Left kidney (tissue), 2 donors: ENCODE measurements around the gene TBC1D16. TPM values are rescaled to one million over a fixed set of nuclear protein-coding genes. Genes with fewer than 3 reads are reported as not detected.
"Not testable (repeated sequence)": the region's sequence is repeated elsewhere in the genome, so short reads cannot be mapped to it uniquely, and the experiment has no call there.

Source experiments
- DNase-seq: peaks from one replicate; pipeline ENCODE4 v3.0.0-alpha.2; 2013
- polyA plus RNA-seq: library from polyadenylated mRNA; unstranded; fragments of 120-200 nt; gene quantifications from one replicate; pipeline ENCODE4 v1.2.1, GENCODE V29; 2013; ENCODE audit not compliant: insufficient read length

TBC1D16 gene
- polyA plus RNA-seq, 1 donor: 33.1 TPM

DNA sequence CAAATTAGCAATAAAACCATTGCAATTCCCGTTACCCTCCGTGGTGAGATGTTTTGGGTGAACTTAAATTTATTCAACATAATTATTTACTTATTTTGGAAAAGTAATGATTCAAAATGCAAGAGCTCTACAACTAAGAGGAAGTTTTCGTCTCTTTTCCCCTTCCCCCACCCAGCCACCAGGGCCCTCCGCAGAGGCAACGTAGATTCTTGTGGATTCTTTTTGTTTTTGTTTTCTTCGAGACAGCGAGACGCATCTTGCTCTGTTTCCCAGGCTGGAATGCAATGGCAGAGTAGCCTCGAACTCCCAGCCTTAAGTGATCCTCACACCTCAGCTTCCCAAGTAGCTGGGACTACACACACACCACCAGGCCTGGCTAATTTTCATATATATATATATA is 19.9 kb upstream of the TBC1D16 start:
- DNase-seq: no peak

DNA sequence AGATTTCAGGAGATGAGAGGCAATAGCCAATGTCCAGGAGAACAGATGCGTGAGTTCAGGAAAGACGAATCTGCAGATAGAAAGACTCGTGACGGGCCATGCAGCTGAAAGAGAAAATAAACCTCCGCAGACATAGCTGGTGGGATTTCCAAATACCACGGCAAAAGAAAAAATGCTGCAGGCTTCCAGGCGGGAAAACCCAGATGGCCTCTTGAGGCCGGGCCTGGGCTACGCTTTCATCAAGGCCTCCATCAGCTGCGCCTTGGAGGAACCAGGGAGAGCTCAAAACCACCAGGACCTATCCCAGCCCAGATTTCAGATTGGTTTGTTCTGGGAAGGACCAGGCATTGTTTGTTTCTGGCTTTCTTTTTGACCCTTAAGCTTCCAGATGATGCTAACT is 17.4 kb upstream of the TBC1D16 start:
- no peak for DNase-seq

DNA sequence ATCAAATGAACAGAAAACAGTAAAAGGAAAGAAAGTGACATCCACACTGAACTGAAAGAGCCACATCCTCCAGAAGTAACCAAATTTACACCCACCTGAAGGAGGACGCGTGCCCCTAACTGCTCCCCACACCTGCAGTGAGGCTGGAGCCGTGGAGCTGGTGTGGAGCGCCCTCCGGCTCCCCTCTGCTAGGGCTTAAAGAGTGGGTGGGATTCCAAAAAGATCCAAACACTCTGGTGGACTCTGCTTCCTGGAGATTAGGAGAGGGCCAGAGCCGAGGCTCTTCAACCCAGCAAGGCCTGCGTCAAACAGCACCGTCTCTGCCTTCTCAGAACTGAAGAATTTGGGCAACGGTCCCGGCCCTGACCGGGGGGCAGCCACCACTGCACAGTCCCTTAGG is 16.0 kb upstream of the TBC1D16 start:
- no peak for DNase-seq

DNA sequence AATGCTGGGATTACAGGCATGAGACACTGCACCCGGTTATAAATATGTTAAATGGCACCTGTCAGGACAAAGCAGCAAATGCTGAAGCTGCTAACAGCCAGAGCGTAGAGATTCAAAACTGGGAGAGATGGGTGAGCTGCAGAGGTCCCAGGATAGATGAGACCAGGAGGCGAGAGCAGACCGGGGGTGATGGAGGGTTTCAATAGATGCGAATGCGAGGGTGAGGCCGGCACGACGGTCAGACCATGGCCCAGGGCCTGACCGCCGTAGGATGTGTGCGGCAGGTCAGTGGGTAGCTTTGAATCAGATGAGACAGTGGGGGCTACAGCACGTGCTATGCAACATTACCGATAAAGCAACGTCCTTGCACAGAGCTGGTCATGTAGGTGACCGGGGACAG is 15.0 kb upstream of the TBC1D16 start:
- no peak for DNase-seq

DNA sequence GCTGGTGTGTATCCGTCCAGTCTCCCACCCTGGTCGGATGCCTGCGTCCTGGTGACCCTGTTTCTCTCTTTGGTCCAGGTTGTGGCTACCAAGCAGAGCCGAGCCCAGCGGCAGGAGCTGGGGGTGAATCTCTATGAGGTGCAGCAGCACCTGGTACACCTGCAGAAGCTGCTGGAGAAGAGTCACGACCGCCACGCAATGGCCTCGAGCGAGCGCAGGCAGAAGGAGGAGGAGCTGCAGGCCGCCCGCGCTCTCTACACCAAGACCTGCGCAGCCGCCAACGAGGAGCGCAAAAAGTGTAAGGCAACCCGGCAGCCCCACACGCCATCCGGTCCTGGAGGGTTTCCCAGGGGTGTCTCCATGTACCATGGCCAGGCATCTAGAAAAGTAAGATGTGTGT is 14.3 kb upstream of the TBC1D16 start:
- no peak for DNase-seq

DNA sequence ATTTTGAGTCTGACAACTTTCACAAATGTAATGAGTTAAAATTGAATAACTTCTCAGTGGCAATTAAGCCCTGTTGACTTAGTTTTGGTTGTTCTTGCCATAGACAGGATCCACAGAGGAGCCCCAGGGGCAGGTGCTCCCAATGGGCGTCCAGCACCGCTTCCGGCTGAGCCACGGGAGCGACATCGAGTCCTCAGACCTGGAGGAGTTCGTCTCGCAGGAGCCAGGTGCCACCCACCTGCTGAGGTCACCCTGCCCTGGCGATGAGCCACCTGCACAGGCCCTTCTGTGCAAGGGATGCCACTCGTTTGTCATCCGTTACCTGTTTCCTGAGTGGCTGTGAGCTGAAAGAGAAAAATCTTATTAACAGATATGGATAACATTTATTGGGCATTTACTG is 11.5 kb upstream of the TBC1D16 start:
- DNase-seq: no peak

DNA sequence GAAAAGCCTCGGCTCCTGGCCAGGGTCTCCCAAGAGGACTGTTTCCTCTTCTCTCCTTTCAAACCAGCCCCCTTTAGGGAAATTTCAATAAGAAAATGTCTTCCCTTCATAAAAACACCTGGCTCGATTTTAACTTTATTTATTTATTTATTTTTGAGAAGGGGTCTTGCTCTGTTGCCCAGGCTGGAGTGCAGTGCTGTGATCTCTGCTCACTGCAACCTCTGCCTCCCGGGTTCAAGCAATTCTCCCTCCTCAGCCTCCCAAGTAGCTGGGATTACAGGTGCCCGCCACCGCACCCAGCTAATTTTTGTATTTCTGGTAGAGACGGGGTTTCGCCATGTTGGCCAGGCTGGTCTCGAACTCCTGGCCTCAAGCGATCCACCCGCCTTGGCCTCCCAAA is 11.0 kb upstream of the TBC1D16 start:
- DNase-seq: not testable (repeated sequence)

DNA sequence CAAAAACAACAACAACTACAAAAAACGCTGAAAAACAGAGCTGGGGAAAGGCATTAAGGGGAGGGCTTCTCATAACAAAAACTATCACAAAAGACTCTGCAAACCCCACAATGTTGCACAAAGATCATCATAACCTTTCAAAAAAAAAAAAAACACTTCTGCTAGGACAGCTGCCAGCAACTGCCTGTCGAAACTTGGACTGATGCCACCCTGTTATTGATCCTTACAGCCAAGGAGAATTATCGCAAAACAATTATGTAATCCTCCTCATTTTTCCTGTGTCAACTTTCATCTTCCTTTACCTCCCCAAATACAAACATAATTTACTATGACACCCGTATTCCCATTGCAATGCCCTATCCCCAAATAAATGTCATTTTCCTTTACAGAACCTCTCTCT is 10.0 kb upstream of the TBC1D16 start:
- DNase-seq: no peak

DNA sequence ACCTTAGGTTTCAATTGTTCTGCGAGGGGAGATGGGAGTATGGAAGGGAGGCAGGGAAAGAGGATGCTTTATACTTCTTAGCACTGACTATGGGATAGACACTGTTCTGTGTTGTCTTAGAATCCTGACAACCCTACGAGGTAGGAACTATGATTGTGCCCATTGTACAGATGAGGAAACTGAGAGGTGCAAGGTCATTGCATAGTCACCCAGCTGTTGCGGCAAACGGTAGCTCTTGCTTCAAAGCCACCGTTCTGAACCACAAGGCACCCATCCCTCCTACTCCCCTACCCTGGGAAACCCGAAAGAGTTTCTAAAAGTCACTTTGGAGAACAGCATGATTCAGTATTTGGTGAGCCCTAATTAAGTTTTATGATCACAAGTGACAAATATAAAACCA is 8.3 kb upstream of the TBC1D16 start:
- no peak for DNase-seq

DNA sequence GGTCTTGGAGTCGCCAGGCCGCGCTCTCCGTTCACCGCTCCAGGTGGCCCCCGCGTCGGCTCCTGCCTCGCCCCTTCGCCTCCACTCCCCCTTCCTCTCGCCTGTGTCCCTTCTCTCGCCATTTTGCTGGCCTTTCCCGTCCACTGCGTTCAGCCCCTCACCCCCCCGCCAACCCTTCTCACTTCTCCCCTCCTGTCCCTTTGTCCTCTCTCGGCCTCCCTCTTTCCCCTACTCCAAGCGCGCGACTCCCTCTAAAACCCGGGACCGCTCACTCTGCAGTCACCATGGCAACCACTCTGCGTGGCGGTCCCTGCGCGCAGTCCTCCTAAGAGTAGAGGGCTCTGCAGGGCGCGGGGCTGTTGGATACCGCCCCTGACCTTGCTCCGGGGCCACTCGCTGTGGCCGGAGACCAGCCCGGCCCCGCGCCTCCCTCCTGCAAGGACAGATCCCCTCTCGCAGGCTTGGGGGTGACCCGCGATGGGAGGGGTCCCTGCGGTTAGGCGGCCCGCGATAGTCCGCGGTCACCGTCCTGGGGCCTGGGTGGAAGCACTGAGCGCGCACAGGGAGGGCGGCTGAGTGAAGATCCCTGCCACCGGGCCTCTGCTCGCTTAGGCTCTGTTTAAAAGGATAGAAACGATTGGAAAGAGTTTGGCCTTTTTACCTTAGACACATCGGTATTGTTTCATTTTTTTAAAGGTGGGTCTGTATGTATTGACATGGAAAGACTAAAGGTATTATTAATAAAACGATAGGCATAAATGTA is 1.2 kb upstream of the TBC1D16 start:
- peak; percentile 65 for DNase-seq

DNA sequence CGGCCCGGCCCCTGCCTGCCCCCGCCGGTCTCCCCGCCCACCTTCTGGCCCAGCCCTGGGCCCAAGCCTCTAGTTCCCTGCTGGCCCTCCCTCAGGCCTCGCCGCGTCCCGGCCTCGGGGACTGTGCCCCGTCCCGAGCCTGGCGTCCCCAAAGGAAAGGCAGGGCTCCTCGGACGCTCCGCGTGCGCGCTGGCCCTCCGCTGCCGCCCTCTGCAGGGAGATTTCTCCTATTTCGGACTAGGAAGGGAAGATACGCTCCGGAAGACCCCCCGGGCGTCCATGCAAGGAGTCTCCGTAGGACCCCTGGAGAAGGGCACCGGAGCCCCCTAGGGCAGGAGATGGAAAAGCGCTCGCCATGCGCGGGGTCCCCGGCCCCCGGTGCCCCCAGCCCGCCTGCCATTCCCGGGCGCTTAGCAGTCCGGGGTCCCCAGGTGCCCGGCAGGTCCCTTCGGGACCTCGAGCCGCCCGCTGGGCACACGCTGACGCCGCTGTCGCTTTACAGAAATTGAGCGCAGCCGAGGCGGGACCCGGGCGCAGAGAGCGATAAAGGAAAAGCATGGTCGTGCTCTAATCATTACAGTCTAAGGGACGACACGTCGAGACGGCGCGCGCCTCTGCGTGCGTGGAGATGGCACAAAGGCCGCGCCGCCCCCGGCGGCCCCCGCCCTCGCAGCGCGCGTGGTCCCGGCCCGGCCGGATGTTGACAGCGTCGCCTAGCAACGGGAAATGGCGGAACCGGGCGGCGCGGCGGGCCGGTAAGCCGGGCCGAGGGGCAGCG is 454 bp upstream of the TBC1D16 start, which contains the start of gene CCDC40:
TSS of gene CCDC40 (plus strand) at position 706 of the 778 bp plus-strand sequence. CDS start at position 727, 21 bp downstream.
- peak; percentile 77 for DNase-seq

DNA sequence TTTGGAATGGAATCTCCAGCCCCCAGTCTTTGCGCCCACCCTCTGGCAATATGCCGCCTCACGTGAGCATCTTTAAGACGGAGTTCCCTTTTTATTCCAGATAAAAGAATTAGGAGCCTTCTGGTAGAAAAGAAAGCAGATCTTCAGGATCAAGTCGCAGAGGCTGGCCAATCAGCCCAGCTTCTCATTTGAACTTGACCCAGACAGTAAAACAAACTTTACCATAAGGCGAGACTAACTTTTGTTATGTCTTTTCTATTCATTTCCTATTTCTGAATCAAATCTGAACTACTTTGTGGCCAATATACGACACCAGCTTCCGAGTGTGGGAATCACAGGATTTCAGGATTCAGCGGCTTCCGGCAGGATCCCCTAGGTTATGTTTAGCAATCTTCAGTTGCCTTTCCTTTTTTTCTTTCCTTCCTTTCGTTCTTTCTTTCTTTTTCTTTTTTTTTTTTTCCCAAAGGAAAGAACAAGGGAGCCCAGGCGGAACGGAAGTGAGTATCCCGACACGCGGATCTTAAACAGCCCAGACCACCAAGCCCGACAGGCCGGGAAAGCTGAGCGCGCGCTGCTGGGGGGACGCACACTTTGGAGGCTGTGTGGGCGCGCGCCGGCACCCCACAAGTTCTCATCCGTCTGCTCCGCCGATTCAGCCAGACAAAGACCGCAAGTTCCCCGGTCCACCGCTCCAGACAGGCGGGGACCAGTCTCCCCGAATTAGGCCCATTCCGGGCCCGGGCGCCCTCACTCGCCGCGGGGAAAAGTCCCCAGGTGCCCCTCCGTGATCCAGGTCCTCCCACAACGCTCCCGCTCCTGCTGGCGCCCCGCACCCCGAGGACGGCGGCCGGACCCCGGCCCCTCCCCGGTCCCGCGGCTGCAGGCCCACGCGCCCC is 633 bp downstream of the TBC1D16 start:
- DNase-seq: no peak

DNA sequence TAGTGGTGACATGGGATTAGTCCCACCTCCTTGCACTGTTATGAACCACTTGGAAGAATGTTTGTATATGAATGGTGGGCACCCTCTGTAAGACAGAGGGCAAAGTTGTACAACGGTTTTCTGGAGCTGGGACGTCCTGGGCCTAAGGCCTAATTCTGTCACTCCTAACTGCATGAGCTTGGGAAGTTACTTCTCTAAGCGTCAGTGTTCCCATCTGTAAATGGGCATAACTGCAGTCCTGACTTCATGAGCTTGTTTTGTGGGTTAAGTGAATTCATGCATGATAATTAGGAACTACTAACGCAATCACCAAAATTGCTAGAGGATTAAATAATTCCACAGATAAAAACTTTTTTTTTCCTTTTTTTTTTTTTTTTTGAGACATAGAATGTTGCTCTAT is 1.8 kb downstream of the TBC1D16 start:
- DNase-seq: no peak

DNA sequence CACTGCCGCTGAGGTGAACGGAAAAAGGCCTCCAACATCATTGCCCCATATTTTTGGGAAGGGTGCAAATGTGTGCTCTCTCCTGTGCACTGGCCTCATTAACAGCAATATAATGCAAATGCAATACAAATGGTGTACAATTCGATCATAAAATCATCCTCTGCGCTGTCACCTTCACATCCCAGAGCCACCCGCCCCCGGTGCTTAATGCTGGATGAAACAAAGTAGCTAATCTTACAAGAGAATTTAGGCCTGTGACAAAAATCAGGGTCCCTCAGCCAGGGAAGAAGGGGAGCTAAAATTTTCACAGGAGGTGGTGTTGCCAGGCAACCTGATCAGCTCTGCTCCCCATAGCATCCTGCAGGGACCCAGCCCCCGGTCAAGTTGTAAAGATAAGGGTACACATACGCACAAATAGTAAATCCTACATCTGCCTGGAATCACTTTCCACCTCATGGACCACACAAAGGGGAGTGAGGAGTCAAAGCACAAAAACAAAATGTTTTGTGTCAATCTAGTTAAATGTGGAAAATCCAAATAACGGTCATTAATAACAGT is 3.0 kb downstream of the TBC1D16 start:
- DNase-seq: no peak

DNA sequence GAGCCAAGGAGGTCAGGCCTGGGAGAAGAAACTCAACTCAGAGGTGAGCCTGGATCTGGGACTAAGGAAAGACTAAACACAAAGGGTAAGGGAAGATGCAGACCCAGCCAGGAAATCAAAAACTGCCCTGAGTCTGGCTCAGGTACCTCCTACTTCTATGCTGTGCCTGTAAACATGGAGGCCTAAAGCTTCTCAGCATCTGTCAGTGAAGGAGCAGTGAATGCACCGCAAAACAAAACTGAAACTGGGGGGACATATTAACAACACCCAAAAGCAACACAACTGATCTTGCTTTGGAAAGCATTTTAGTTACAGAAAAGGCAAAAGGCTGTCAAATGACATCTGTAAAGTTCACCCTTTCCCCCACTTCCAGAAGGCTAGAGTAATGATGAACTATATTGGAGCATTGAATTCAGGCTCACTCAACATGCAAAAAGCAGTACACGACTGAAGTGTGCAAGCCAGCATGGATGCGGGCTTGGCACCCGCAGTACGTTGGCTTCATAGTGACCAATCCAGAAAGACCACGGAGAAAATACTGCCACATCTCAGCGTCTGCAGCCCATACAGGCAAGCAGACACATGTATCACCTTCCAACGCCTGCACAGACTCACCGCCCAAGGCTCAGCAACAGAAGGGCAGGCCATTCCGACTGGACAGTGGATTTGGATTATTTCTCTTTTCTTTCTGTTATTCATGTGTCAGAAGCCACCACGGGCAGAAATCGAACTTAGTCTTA is 3.8 kb downstream of the TBC1D16 start:
- DNase-seq: no peak

DNA sequence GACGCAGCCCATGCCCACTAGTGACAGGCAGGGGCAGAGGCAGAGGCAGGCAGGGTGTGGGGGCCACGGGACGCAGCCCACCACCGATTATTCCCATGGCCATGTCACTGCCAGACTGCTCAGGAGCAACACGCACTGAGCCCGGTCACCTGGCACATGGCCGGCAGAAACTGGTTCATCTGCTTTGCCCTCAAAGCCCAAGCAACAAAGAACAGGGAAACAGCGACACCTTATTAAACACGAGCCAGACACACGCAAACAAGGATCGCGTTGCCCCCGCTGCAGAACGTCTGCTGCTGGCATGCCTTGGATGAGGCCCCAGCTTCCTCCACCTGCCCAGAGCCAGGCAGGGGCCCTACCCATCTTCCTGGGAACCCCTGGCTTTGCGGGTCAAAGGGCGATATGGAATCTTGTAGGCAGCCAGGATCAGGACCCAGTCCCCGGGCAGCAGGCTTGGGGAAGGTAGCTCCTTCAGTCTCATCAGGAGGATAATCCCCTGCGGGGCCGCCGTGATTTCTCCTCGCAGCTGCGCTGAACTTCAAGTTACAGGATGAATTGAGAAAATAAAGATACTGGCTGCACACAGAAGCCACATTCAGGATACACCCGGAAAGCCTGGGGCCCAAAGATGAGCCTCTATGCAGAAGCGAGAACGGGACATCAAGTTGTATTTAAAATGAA is 4.8 kb downstream of the TBC1D16 start:
- no peak for DNase-seq

DNA sequence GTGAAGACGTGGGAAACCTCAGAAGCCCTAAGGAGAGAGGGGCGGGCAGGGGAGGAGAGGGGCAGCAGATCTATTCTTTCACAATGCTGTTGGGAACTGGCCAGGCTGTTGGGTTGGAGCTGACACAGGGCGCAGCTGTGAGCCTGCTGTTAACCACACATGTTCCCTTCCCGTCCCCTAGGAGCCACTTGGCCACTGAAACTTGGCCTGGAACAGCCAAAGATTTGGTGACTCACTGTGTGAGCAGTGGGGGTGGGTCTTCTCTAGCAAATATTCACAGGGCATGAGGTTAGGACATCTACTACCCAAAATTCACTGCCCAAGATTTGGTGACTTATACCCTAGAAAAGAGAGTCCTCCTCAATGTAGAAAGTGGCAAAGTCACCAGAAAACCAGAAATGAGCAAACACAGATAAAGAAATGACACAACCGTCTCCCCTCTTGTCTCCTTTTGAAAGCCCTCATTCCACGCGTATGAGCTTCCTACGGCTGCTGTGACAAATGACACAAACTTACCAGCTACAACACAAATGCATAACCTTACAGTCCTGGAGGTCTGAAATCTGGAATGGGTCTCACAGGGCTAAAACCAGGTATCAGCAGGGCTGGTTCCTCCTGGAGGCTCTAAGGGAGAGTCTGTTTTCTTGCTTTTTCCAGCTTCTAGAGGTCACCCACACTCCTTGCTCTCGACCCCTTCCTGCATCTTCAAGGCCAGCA is 6.3 kb downstream of the TBC1D16 start:
- no peak for DNase-seq

DNA sequence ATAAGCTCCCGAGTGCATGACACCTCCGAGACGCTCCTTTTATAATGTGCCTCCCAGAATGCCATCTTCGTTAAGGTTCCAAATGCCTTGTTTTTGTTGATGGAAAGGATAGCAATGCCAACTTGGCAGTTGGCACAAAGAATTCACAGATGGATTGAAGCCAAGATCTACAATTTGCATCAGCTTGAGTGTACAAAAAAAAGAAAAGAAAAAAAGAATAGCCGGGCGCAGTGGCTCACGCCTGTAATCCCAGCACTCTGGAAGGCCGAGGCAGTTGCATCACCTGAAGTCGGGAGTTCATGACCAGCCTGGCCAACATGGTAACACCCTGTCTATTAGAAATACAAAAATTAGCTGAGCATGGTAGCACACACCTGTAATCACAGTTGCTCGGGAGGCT is 7.6 kb downstream of the TBC1D16 start:
- no peak for DNase-seq

DNA sequence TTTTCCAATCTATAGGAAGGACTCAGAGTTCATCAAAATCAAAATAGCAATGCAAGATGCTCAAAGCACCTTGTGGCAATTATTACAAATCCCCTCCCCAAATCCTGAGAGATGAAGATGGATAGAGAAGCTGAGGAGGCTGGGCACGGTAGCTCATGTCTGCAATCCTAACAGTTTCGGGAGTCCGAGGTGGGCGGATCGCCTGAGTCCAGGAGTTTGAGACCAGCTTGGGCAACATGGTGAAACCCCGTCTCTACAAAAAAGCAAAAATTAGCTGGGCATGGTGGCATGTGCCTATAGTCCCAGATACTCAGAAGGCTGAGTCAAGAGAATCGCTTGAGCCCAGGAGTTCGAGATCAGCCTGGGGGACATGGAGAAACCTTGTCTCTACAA is 8.6 kb downstream of the TBC1D16 start:
- DNase-seq: no peak

DNA sequence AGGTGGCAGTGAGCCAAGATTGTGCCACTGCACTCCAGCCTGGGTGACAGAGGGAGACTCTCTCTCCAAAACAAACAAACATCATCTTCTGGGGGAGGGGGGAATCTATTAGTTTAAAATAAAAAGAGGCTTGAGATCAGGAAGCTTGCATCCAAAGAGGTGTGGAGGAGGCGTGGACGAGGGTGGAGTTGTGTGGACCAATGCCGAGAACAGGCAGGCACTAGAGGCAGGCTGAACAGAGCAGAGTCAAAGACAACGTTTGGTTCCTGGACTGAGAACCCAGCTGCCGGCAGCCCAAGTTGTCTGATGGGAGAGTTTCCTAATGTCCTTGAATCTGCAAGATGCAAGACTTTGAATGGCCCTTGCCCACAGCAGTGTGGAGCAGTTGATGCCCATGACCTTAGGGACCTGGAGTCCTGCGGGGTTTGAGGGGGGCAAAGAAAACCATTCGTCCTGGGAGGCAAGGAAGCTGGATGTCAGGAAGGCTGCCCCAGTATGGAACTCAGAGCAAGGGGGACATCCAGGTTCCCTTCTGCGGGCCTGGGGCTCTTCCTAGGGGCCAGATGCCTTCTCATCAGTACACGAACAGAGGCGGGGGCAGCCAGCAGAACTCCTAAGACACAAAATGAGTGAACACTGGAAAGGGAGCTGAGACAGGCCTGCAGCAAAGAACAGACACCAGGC is 9.2 kb downstream of the TBC1D16 start:
- no peak for DNase-seq
